ENCODE data around the gene FAM184A.
A peak's percentile ranks its signal among the peaks of the same experiment; 100 is the strongest.
"Not testable (repeated sequence)": the region's sequence is repeated elsewhere in the genome, so short reads cannot be mapped to it uniquely, and the experiment has no call there.

Gene FAM184A

DNA sequence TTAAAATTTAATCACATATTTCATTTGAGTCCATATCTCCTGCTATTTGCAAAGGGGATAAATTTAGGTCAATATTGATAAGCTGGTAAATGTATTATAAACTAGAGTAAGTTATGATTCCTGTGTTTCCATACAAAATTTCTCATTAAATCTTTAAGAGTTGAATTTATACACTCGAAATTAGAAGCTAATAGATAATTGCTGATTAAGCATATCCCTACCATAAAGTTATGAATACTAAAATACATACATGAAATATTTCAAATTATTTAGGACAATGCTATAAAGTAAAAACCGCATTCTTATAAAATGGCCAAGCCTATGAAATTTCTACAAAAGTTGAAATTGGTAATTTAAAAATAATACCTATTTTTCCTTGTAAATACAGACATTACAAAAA, 71.5 kb downstream of the FAM184A start:
- no peak for DNase-seq

DNA sequence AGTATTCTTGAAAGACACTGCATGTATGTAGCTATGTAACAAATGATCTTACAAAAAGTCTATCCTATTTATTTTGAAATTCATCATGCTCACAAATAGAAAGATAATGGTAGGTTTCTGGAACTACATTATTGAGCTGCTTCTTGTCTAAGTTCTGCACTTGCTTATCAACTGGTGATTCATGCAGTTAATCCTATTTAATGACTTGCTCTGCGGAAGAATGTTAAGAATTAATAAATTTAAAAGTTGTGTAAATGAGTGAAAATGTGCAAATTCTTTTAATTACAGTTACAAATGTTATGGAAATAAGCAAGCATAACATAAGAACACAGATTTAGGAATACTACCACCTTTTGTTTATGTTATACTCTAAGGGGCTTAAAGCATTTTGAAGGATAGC, 76.4 kb downstream of the FAM184A start:
- no peak for DNase-seq

DNA sequence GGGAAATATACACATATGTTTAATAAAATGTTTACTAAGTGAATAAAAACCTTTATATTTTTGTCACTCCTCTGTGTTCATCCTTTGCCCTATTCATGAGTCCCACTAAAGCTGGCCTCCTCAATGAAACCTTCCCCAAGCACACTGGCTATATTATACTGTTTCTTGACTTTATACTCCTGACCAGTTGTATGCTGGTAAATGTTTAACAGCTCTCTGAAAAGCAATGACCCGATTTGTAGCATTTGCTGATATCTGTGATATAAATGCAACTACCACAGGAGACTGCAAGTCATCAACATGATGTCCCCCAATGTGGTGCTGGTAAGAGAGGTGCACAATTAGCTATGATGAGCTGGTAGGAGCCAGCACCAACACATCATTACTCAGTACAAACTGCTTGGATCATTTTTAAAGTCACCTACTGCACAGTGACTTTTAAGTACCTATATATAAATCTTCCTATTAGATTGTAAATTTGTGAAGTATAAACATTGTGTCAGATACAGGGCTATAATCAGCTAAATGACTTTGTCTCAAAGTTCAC, 78.9 kb downstream of the FAM184A start:
- no peak for DNase-seq

DNA sequence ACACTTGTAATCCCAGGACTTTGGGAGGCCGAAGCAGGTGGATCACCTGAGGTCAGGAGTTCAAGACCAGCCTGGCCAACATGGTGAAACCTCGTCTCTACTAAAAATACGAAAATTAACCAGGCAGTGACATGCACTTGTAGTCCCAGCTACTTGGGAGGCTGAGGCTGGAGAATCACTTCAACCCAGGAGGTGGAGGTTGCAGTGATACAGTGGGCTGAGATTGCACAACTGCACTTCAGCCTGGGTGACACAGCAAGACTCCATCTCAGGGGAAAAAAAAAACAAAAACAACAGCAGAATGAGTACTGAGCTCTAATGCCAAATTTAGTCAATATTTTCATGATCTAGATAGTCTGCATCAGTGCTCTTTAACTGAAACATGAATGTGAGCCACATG, 81.0 kb downstream of the FAM184A start:
- DNase-seq: not testable (repeated sequence)

DNA sequence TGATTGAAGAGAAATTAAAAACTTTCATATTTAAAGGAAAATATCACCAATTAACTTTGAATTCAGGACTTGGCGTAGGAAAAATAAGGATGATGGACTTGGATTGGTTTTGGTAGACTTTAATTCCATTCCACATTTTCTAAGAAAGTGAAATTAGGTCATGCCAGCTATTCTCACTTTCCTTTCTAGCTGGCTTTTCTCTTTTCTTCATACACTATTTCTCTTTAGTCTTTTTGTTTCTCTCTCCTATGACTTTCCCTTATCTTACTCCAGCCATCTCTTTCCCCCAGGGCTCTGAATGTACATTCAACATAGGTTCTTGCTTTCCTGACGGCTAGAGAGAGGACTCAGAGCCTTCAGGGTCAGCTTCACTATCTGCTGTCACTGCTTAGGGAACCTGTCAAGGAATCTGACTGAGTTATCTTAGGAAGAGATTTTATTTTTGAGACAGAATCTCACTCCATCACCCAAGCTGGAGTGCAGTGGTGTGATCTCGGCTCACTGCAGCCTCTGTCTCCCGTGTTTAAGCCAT, 82.1 kb downstream of the FAM184A start:
- no peak for DNase-seq

DNA sequence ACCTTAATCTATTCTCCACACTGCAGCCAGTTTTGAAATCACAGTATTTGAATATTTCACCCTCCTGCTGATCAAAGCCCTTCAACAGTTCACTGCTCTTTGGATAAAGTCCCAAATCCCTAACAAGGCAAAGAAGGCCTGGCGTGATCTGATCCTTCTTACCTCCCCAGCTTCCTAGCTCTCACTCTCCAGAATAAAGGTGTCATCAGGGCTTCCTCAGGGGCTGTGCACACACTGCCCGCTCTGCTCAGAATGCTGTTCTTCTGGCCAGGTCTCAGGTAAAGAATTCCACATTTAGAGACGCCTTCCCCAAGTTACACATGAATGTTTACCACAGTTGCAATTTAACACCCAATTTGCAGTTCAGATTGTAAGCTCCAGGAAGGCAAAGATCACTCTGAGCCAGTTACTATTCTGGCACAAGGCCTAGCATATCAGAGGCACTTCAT, 84.6 kb downstream of the FAM184A start:
- DNase-seq: no peak

DNA sequence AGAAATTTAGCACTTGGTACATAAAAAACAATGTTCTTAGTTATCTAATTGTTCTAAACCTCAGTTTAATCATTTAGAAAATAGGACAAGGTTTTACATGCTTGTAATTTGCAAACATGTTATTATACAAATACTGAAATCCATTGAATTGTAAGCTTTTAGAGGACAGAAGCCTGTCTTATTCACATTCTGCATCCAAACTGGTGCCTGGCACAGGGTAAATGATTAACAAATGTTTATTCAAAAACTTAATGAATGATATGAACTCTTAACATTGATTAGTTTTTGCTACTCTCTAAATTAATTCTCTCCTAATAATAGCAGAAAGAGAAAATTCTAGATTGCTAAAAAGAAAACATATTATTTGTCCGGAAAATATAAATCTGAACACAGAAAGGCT, 85.1 kb downstream of the FAM184A start:
- no peak for DNase-seq

DNA sequence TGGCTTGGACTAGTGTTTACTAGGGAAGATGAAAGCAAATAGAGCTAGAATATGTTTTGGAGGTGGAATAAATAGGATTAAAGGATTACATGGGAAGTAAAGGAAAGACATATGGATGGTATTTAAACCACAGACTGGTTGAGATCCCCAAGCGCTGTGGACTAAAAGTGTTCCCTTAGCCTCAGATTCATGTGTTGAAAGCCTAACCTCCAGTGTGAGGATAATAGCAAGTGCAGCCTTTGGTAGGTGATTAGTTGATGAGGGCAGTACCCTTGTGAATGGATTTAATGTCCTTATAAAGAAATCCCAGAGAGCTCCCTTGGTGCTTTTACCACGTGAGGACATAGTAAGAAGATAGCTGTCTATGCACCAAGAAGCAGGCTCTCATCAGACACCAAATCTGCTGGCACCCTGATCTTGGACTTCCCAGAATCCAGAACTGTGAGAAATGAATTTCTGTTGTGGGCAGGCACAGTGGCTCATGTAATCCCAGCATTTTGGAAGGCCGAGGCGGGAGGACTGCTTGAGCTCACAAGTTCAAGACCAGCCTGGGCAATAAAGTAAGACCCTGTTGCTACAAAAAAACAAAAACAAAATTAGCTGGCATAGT, 86.2 kb downstream of the FAM184A start:
- no peak for DNase-seq

DNA sequence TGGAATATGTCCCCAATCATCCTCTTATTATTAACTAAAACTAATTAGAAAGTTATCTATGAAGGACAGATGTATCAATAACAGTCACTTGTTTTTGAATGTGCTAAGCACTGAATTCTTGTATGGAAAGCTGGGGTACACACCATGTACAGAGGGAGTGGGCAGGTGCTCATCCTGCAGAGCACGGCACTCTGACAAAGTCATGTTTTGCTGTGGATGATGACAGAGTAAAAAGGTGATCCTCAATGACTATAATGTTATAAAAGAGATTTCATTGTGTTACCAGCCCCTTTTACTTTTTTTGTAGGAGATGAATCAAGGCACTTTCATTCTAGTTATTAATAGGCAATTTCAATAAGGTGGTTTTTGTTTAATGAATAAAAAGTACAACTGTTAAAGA, 92.2 kb downstream of the FAM184A start:
- DNase-seq: no peak

DNA sequence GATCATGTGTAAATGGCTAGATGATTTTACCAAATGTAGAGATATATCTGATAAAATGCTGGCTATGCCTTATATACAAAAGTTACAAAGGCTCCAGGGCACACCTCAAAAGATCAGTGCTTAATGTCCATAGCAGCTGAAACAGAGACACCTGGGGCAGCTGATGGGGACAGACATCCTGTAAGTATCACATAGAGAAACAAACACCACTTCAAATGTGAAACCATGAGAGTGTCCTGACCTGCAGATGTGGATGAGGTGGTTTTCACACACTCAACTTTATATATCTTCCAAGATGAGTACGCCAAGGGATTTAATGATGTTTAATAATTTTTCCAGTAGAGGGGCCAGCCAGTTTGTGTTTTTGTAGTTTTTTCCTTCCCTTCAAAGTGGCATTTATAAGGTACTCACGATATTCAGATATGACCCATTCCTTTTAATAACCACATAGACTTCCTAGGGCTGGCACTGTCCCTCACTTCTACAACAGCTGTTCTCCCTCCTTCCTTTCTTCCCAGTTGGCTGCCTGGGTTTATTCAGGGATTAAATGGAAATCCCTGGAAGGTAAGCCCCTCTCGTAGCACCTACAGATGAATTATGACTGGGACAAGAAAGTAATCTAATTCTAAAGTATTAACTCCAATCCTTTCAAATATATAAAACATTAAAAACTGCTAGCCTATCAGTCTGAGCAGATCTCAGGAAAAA, 93.2 kb downstream of the FAM184A start:
- no peak for DNase-seq

DNA sequence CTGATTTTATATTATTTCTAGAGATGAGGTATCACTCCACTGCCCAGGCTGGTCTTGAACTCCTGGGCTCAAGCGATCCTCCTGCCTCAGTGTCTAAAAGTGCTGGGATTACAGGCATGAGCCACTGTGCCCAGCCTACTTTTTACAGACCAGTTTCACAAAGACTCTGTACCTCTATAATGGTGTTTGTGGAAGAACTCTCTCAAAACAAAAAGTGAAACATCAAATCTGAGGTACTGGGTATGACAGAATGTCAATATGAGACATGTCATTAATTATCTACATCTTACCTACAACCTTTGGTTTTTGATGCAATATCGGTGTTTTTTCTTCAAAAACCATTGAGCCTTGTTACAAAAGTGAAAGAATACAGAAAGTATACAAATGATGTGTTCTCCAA, 94.1 kb downstream of the FAM184A start:
- DNase-seq: no peak

DNA sequence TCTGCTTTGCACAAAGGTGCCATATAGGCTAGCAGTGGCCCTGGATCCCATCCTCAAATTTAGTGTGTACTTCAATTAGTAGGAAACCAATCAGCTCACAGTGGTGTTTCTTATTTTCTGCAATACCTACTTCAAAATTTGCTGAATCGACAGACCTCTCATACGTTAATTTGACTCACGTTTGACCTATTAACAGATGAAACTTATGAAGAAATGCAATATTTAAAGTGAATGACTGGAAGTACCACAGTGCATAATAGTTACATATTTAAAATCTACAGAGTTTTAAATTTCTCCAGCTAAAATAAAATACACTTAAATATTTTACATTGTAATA, 95.9 kb downstream of the FAM184A start:
- DNase-seq: no peak

DNA sequence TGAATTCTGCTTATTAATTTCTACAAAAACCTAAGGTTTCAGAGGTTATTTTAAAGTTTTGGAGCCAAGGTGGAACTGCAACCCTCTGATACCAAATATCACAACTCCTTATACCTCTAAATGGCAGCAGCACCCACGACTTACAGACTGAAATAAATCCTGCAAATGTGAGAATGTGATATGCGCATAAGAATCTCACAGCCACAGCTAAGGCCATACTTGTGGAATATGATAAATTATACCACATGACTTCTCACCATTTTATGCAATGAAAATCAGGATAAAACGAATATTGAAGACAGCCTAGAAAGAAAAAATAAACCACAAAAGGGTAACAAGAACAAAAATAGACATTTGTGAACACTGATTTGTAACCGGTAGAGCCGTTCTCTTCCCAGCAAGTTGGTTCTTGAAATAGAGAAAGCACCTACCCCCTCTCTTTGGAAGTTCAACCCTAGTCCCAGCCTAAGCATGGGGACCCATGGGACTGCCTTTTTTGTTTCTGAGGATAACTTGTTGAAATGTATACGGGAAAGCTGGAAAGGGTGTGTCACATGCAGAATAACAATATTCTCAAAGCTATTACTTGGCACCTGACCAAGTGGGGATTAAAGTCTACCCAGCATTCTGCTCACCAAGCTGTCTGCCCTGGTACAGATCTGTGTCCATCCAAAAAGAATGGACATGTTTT, 96.4 kb downstream of the FAM184A start:
- no peak for DNase-seq

DNA sequence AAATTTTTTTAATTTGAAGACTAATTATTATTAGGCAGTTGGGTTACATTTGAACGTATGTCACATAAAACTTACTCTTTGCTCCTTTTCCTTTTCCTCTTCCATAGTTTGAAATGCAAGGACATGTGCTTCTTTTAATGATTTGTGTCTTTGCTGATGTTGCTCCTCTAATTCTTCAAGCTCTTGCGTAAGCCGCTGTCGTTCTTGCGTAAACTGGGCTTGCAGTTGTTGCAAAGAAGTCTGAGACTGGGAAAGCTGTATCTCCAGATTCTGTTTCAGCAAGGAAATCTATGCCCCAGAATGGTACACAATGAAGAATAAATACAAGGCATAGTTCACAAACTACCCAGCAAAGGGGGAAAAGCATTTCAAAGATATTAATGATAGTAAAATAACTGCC, 98.4 kb downstream of the FAM184A start:
- DNase-seq: no peak

DNA sequence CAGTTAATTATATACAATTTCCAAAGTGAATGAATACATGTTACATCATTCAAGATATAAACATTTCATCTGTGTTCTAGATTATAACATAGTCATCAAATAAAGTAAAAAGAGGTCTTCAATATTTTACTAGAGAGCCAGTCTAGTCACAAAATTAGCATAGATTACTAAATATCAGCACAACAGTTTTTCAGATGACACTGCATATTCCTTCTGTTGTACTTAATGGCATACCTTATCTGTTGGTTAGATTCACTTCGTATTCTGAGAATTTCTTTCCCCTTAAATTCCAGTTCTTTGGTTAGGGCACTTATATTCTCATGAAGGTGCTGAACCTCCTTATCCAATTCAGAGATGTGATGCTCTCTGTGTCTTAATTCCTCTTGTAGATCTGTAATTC, 103.7 kb downstream of the FAM184A start:
- no peak for DNase-seq

DNA sequence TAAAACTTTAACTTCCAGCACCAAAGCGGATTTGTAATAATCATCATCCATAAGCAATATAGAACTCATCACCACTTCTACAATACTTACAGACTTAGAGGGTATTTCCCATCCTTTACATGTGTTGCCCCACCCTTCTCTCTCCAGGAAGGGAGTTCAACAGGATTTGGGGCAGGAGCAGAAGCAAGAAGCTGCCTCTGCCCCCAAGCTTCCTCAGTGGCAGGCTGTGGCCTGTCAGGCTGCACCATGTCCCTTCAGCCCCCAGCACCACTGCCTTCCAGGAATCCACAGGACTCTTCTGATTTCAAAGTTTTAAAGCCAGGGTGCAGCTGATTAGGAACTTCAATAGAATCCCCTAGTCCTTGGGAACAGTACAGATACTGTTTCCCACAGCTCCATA, 106.8 kb downstream of the FAM184A start:
- DNase-seq: no peak

DNA sequence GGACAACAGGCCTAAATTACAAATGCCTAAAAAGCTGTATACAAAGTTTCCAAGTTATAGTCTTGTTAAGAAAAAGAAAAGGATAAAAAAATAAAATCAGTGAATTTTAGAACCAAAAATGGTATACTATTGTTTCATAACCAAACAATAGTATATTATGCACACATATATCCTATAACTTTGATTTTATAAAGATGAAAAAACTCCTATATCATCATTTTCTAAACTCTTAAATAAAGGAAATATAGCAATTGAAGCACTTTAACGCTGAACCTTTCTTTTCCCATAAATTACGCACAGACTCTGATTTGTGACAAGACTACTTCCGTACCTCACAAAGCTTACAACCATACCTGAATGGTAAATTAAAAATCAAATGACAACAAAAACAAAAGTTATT, 107.6 kb downstream of the FAM184A start:
- DNase-seq: no peak

DNA sequence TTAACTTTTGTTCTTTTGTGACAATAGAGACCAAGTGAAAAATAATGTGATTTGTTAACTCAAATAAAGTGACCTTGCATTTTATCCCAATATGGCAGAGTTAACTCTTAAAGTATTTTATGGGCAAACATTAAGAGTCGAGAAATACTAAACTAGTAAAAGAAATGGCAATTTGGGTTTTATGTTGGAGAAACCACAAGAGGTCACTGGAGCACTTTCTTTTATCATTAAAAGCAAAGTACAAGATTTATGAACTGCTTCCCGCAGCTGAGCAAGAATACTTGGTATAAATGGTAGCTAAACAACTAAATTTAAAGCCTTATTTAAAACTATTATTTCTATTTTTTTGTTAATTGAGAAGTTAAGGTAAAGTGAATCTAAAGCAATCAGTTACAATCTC, 110.0 kb downstream of the FAM184A start:
- DNase-seq: no peak

DNA sequence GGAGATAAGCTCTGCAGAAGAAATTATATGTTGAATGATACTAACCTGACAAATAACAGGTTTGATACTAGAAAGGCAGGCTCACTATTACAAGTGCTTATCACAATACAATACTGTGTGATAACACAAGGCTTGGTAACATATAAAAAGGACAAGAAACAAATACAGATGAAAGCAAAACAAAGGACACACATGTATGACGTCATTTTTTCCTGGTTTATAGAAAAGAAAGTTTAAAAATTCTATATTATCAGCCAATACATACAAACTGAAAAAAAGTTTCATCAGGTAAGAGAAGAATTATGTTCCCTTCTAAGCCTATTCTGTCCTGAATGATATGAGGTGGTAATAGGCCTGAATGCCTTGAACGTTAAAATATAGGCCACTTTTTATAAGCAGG, 111.2 kb downstream of the FAM184A start:
- no peak for DNase-seq

DNA sequence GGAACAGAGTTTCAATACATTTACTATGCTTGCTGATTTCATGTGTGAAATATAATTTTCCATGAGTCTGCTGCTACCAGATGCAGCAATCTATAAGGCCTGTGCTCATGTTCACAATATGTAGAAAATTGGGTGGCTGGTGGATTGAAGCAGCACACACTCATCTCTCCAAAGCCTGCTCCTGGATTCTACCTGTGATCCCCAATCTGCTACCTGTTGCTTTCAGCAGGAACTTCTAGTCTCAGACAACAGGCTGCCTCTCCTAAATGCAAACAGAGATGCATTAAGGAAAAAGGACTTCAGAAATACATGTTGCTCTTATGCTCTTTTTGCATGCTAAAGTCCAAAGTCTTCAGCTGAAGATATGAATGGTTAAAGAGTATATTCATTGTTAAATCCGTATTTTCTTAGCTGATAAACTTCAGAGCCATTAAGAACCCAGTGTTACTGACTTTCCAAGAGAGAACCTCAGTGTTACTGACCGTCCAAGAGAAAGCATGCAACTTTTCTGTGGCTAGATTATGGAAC, 112.6 kb downstream of the FAM184A start:
- DNase-seq: no peak

DNA sequence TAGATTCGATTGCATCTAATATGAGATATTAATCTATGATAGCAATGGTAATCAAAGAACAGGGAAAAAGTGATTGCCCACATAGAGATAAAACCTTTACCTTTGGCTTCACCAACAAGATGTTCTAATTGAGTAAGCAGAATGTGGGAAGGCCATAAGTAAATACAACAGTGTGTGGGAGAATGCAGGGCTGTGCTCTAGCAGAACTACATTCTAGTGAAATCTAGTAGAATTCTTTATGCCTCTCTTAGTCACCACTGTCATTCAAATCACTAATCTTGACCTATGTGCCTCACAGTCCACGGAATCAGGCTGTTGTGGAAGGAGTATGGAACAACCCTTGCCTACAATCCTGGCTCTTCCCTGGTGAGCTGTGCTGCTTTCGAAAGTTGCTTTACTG, 113.1 kb downstream of the FAM184A start:
- no peak for DNase-seq

DNA sequence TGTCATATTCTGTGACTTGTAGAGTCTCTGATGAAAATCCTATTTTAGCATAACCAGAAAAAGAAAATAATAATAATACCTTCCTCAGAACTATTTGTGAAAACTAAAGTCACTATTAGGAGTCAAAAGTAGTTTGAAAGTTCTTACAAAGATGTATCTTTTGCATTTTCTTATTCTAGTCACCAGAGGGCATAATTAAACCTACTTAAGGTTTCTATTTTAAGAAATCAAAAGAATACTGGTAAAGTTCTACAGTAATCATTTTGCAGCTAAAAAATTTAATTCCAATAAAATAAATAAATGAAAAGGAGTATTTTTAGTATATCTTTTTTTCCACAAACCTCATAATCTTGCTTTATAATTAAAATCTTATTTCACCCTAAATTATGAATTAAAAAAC, 115.5 kb downstream of the FAM184A start:
- DNase-seq: no peak

DNA sequence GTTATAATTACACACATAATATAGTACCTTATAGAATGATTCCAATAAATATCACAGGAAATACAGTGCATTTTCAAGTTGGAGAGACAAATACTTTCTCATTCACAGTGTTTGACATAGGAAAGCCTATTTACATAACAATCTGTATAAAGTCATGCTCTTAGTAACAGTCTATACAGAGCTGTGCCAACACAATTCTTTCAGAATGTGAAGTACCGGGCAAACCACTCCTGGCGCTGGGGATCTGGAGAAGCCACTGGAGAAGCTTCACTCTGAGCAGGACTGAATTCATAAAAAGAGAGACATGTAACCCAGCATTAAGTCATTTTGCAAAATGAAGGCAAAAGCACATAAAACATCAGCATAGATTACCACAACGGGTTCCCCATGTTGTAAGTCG, 118.6 kb downstream of the FAM184A start:
- peak; percentile 48 for DNase-seq

DNA sequence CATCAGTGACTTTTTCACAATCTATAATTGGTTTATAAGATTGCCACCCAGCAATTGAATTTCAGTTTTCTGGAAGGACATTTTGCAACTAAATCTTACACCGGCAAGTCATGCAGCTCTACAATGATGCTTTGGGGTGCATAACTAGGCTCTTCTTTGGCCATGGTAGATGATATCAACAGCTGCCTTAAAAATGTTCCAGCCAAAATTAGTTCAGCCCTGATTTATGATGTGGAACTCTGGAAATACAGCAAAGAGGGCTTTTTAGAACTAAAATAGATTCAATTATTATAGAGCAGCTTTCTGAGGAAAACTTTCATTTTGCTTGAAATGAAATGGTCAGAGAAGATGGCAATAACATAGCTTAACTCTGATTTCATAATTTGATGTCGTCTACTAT, 125.1 kb downstream of the FAM184A start:
- DNase-seq: no peak

Measured in NCI-H345 (cell line).